H1 (cell line): ENCODE data around the gene LRRC14B. TPM values are rescaled to one million over a fixed set of nuclear protein-coding genes. Genes with fewer than 3 reads are reported as not detected.

ENCODE experiments used
- CHD7 ChIP-seq: fragments of 300-600 bp; sonication (generic); IDR thresholded peaks from 2 replicates; pipeline ENCODE4 v1.7.1; 2012; ENCODE audit warnings: low read length, moderate library complexity, mild to moderate bottlenecking, inconsistent platforms; ENCODE audit not compliant: insufficient replicate concordance
- EP300 ChIP-seq, 2 experiments: IDR thresholded peaks; 1 replicate in 1 of 2; 2 replicates in 1 of 2; pipeline ENCODE4 v1.6.1; 2011 to 2012; ENCODE audit warnings: low read depth in 2 of 2, low read length in 2 of 2, mild to moderate bottlenecking in 2 of 2, borderline replicate concordance in 1 of 2, inconsistent platforms in 1 of 2, moderate library complexity in 1 of 2
- RFX5 ChIP-seq: IDR thresholded peaks from 2 replicates; pipeline ENCODE4 v1.6.1; 2011; ENCODE audit warnings: low read depth, low read length, improper control_type of control experiment, borderline replicate concordance
- SP1 ChIP-seq: IDR thresholded peaks from 2 replicates; pipeline ENCODE4 v1.6.1; 2011; ENCODE audit warnings: low read depth, low read length
- SUZ12 ChIP-seq: fragments of 200-600 bp; sonication (generic); IDR thresholded peaks from 2 replicates; pipeline ENCODE4 v1.6.1; 2012; ENCODE audit warnings: mild to moderate bottlenecking, inconsistent platforms, low read length, moderate library complexity, mixed read lengths
- TCF12 ChIP-seq: IDR thresholded peaks from 2 replicates; pipeline ENCODE4 v1.6.1; 2011; ENCODE audit warnings: low read depth, mild to moderate bottlenecking, low read length
- polyA plus RNA-seq, 7 experiments: library from polyadenylated mRNA; depleted of rRNA in 3 of 7; stranded (reverse) in 5 of 7; unstranded in 2 of 7; fragments of >200 nt in 5 of 7; fragments of 200-250 nt in 2 of 7; gene quantifications; 1 replicate in 5 of 7; 2 replicates in 1 of 7; 4 replicates in 1 of 7; pipeline versions ENCODE4 v1.2.1 to v1.2.3, GENCODE V29; 2011 to 2013; ENCODE audit warnings: missing spikeins in 2 of 7, mixed read lengths in 2 of 7
- total RNA-seq: library from RNA; stranded (reverse); fragmentation: NEBNext Ultra II Directional; extraction: Animal tissue kit (Norgen Biotek cat#: 25700); gene quantifications from 2 replicates; pipeline ENCODE4 v1.2.1, GENCODE V29; 2021

Gene LRRC14B
- total and polyA plus RNA-seq, 2 of the 8 experiments (the other 6 are each of a cell fraction or from before 2014, with no cell fraction given) = not detected

DNA sequence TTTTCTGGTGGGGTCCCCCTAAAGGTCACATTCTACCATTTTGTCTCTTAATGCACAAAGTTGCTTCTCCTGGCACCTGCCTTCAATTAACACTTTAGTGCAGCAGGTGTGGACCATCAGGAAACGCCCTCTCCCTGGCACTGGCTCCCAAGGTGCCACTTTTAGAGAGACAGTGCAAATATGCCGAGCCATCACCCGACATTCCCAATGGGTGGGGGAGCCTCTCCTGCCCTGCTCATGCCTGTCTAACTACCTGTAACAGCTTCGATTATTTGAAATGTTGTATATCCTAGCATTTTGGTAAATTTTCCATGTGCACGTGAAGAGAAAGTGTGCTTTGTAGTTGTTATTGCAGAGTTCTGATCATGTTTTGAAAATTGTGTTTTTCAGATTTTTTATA is 13.2 kb upstream of the LRRC14B start (continued):
- TF ChIP-seq CHD7 (no peak), TCF12 (no peak), RFX5 (no peak), SP1 (no peak), SUZ12 (no peak), EP300 (IDR thresholded peaks at IDR 0.05; ENCODE audit: borderline replicate concordance in 1 of 2, low read depth in 2 of 2, low read length in 2 of 2) (no peak)
- TF ChIP-seq, all 59 proteins: peak for 0
